ENCODE measurements around the gene NUDCD3. TPM values are rescaled to one million over a fixed set of nuclear protein-coding genes. Genes with fewer than 3 reads are reported as not detected.
A peak's percentile ranks its signal among the peaks of the same experiment; 100 is the strongest.

Gene NUDCD3
- total RNA-seq, 1 experiment from 2014 or later = 117 TPM

DNA sequence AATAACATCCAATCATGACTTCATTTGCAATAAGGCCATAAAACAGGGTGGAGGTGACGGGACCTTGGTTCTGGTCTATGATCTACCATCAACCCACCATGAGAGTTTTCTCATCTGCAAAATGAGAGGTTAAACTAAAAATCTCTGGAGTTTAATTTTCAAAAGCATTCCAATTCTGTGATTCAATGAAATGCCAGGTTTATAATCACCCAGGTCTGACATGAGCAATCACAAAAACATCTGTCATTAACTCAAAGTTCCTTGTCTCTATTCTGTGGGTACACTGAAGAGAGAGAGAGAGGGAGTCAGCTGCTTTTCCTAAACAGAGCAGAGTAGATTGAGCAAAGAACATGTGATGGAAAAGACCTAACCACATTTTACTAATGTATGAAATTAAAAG is 75.4 kb downstream of the NUDCD3 start:
- TF ChIP-seq POLR2AphosphoS5 (IDR thresholded peaks at IDR 0.05; ENCODE audit: low read depth, low read length) (no peak), TCF7L2 (IDR thresholded peaks at IDR 0.05; ENCODE audit: low read depth, low read length) (no peak), SIN3A (IDR thresholded peaks at IDR 0.05; ENCODE audit: borderline replicate concordance, insufficient read depth, low read depth, low read length) (no peak)
- TF ChIP-seq, protein P1, sequence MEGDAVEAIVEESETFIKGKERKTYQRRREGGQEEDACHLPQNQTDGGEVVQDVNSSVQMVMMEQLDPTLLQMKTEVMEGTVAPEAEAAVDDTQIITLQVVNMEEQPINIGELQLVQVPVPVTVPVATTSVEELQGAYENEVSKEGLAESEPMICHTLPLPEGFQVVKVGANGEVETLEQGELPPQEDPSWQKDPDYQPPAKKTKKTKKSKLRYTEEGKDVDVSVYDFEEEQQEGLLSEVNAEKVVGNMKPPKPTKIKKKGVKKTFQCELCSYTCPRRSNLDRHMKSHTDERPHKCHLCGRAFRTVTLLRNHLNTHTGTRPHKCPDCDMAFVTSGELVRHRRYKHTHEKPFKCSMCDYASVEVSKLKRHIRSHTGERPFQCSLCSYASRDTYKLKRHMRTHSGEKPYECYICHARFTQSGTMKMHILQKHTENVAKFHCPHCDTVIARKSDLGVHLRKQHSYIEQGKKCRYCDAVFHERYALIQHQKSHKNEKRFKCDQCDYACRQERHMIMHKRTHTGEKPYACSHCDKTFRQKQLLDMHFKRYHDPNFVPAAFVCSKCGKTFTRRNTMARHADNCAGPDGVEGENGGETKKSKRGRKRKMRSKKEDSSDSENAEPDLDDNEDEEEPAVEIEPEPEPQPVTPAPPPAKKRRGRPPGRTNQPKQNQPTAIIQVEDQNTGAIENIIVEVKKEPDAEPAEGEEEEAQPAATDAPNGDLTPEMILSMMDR (IDR thresholded peaks at IDR 0.05) = no peak
- TF ChIP-seq, protein P2, sequence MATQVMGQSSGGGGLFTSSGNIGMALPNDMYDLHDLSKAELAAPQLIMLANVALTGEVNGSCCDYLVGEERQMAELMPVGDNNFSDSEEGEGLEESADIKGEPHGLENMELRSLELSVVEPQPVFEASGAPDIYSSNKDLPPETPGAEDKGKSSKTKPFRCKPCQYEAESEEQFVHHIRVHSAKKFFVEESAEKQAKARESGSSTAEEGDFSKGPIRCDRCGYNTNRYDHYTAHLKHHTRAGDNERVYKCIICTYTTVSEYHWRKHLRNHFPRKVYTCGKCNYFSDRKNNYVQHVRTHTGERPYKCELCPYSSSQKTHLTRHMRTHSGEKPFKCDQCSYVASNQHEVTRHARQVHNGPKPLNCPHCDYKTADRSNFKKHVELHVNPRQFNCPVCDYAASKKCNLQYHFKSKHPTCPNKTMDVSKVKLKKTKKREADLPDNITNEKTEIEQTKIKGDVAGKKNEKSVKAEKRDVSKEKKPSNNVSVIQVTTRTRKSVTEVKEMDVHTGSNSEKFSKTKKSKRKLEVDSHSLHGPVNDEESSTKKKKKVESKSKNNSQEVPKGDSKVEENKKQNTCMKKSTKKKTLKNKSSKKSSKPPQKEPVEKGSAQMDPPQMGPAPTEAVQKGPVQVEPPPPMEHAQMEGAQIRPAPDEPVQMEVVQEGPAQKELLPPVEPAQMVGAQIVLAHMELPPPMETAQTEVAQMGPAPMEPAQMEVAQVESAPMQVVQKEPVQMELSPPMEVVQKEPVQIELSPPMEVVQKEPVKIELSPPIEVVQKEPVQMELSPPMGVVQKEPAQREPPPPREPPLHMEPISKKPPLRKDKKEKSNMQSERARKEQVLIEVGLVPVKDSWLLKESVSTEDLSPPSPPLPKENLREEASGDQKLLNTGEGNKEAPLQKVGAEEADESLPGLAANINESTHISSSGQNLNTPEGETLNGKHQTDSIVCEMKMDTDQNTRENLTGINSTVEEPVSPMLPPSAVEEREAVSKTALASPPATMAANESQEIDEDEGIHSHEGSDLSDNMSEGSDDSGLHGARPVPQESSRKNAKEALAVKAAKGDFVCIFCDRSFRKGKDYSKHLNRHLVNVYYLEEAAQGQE (IDR thresholded peaks at IDR 0.05; ENCODE audit: insufficient read depth in 1 of 2, low read depth in 2 of 2, low read length in 1 of 2) = no peak
- H3K27me3 ChIP-seq (ENCODE audit: control insufficient read depth, insufficient read depth, low read length) = no peaks in the 10 kb centered on the region
- no TSS peak for BruUV-seq (replicated peaks)
- ChIA-PET POLR2A (no interaction called here), CTCF (interaction anchor here (1.2 kb wide), 1 partner anchor 13 kb away, joined by 3 read pairs; no protein-coding TSS in a partner anchor)
- H3K4me3 ChIP-seq (ENCODE audit: low read depth in 2 of 2, low read length in 2 of 2) = no peak overlapping the region
- in situ Hi-C loops (cut with HindIII; ENCODE audit: low pct_unique_long_range_greater_than_20kb, low sequenced_read_pairs) = no loop called here
- no peaks in the 10 kb centered on the region; the same call in 1 of the 2 replicates for H3K9me3 ChIP-seq (ENCODE audit: control insufficient read depth, insufficient read depth, low read depth, low read length)
- H3K36me3 ChIP-seq (ENCODE audit: control insufficient read depth, insufficient read depth, low read length) = no peaks in the 10 kb centered on the region
- DNase-seq (ENCODE audit: low read depth, low spot score) (no peak), ATAC-seq (peak; percentile 74; the same call in 1 of the 2 replicates)
- intact Hi-C loops (cut with micrococcal nuclease; ENCODE audit: unreplicated experiment) = no loop called here
- H3K4me1 ChIP-seq (ENCODE audit: control insufficient read depth, insufficient read depth, low read length) = no peaks in the 10 kb centered on the region
- H3K27ac ChIP-seq (ENCODE audit: low read length) = no peak overlapping the region

DNA sequence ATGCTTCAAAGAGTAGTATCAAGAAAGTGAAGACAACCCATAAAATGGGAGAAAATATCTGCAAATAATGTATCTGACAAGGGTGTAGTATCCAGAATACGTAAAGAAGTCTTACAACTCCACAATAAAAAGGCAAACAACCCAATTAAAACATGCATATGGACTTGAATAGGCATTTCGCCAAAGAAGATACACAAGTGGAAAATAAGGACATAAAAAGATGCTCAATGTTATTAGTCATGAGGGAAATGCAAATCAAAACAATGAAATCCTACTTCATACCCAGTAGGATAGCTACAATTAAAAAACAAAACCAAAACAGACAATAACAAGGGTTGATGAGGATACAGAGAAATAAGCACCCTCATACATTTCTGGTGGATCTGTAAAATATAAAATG is 79.2 kb downstream of the NUDCD3 start:
- CTCF ChIA-PET = no interaction called here
- in situ Hi-C loops (cut with HindIII; ENCODE audit: low pct_unique_long_range_greater_than_20kb, low sequenced_read_pairs) (no loop called here), intact Hi-C loops (cut with micrococcal nuclease; ENCODE audit: unreplicated experiment) (no loop called here)
- H3K9me3 ChIP-seq (ENCODE audit: control insufficient read depth, insufficient read depth, low read depth, low read length) = no peaks in the 10 kb centered on the region; the same call in 1 of the 2 replicates
- no TSS peak for BruUV-seq (replicated peaks)
- H3K4me1 ChIP-seq (ENCODE audit: control insufficient read depth, insufficient read depth, low read length) = no peaks in the 10 kb centered on the region
- ATAC-seq (no peak), DNase-seq (ENCODE audit: low read depth, low spot score) (no peak)
- POLR2A ChIA-PET = no interaction called here
- no peak overlapping the region for H3K27ac ChIP-seq (ENCODE audit: low read length)
- H3K4me3 ChIP-seq (ENCODE audit: low read depth in 2 of 2, low read length in 2 of 2) = no peak overlapping the region
- H3K27me3 ChIP-seq (ENCODE audit: control insufficient read depth, insufficient read depth, low read length) = no peaks in the 10 kb centered on the region
- no peaks in the 10 kb centered on the region for H3K36me3 ChIP-seq (ENCODE audit: control insufficient read depth, insufficient read depth, low read length)
- no peak for TF ChIP-seq TCF7L2 (IDR thresholded peaks at IDR 0.05; ENCODE audit: low read depth, low read length)
- TF ChIP-seq, protein P2 (IDR thresholded peaks at IDR 0.05; ENCODE audit: insufficient read depth in 1 of 2, low read depth in 2 of 2, low read length in 1 of 2) = no peak
- TF ChIP-seq POLR2AphosphoS5 (IDR thresholded peaks at IDR 0.05; ENCODE audit: low read depth, low read length) = no peak
- no peak for TF ChIP-seq SIN3A (IDR thresholded peaks at IDR 0.05; ENCODE audit: borderline replicate concordance, insufficient read depth, low read depth, low read length)
- TF ChIP-seq, protein P1 (IDR thresholded peaks at IDR 0.05) = no peak
